Measurements from ENCODE around the gene UNK.

DNA sequence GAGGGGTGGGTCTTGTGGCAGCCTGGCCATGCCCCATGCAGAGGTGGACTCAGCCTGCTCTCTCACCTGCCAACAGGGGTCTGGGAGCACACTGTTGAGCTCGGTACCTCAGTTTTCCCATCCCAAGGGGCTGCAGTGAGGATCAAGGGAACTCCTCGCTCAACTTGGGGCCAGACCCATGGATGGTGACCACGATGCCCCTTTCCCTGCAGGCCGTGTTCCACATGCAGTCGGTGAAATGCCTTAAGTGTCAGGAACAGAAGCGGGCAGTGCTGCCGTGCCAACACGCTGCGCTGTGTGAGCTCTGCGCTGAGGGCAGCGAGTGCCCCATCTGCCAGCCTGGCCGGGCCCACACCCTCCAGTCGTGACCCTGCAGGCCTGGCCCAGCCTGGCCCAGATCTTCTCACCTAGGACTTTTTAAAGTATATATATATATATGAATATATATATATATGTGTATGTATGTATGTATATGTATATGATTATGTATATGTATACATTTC lies 39.5 kb downstream of the UNK start:
- no peak for TF ChIP-seq EZH2 (IDR thresholded peaks at IDR 0.05; ENCODE audit: low read depth)
- TF ChIP-seq, protein P1, sequence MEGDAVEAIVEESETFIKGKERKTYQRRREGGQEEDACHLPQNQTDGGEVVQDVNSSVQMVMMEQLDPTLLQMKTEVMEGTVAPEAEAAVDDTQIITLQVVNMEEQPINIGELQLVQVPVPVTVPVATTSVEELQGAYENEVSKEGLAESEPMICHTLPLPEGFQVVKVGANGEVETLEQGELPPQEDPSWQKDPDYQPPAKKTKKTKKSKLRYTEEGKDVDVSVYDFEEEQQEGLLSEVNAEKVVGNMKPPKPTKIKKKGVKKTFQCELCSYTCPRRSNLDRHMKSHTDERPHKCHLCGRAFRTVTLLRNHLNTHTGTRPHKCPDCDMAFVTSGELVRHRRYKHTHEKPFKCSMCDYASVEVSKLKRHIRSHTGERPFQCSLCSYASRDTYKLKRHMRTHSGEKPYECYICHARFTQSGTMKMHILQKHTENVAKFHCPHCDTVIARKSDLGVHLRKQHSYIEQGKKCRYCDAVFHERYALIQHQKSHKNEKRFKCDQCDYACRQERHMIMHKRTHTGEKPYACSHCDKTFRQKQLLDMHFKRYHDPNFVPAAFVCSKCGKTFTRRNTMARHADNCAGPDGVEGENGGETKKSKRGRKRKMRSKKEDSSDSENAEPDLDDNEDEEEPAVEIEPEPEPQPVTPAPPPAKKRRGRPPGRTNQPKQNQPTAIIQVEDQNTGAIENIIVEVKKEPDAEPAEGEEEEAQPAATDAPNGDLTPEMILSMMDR (conservative IDR thresholded peaks at IDR 0.05), result no peak
